NCI-H1417 treated with DMSO at 0.1 percent for 48 hours (cell line): Measurements from ENCODE around the gene DNAJC7.
"Not testable (repeated sequence)": the region's sequence is repeated elsewhere in the genome, so short reads cannot be mapped to it uniquely, and the experiment has no call there.

Experiments
- DNase-seq: peaks from one replicate; lab custom pipeline; 2025; lab: John Stamatoyannopoulos, UW

Gene DNAJC7

GRCh38 chr17:42010898-42011516, 6.2 kb downstream of the DNAJC7 start:
- DNase-seq = no peak

- not testable (repeated sequence) for DNase-seq
Measured at GRCh38 chr17:42010266-42010680, 7.0 kb downstream of the DNAJC7 start.

GRCh38 chr17:42009170-42009569, 8.1 kb downstream of the DNAJC7 start:
- no peak for DNase-seq

GRCh38 chr17:42005166-42005565, 12.1 kb downstream of the DNAJC7 start:
- DNase-seq = no peak

- DNase-seq = no peak
Measured at GRCh38 chr17:42002792-42003301, 14.4 kb downstream of the DNAJC7 start.

GRCh38 chr17:42002175-42002791, 15.0 kb downstream of the DNAJC7 start:
- no peak for DNase-seq

GRCh38 chr17:42001729-42002128, 15.5 kb downstream of the DNAJC7 start:
- DNase-seq = no peak

GRCh38 chr17:42000413-42001133, 16.7 kb downstream of the DNAJC7 start:
- no peak for DNase-seq

- no peak for DNase-seq
Measured at GRCh38 chr17:41998497-41998896, 18.7 kb downstream of the DNAJC7 start.

GRCh38 chr17:41996855-41997164, 20.4 kb downstream of the DNAJC7 start:
- DNase-seq = no peak

GRCh38 chr17:41992576-41992975, 24.7 kb downstream of the DNAJC7 start:
- DNase-seq = no peak

- no peak for DNase-seq
Measured at GRCh38 chr17:41989702-41990419, 27.4 kb downstream of the DNAJC7 start.

- DNase-seq = no peak
Measured at GRCh38 chr17:41988418-41988817, 28.8 kb downstream of the DNAJC7 start.

- DNase-seq = no peak
Measured at GRCh38 chr17:41987642-41988041, 29.6 kb downstream of the DNAJC7 start.

GRCh38 chr17:41986634-41987033, 30.6 kb downstream of the DNAJC7 start:
- DNase-seq = no peak

GRCh38 chr17:41985919-41986318, 31.3 kb downstream of the DNAJC7 start:
- DNase-seq = no peak

GRCh38 chr17:41984454-41984853, 32.8 kb downstream of the DNAJC7 start:
- DNase-seq = no peak

- DNase-seq = no peak
Measured at GRCh38 chr17:41982026-41982760, 35.0 kb downstream of the DNAJC7 start.

GRCh38 chr17:41977991-41978390, 39.2 kb downstream of the DNAJC7 start:
- DNase-seq = no peak

GRCh38 chr17:41976142-41976768, 41.0 kb downstream of the DNAJC7 start:
- no peak for DNase-seq
